K562 (cell line): ENCODE measurements around the gene CREG2. TPM values are rescaled to one million over a fixed set of nuclear protein-coding genes. Genes with fewer than 3 reads are reported as not detected.
A peak's percentile ranks its signal among the peaks of the same experiment; 100 is the strongest.

Experiments
- CHD1 ChIP-seq: fragments of 200-600 bp; sonication (generic); IDR thresholded peaks from one replicate; pipeline ENCODE4 v1.6.1; 2012; ENCODE audit warnings: mild to moderate bottlenecking, moderate library complexity, low read length, inconsistent platforms
- CREB1 ChIP-seq, 2 experiments: sonication (generic) in 1 of 2; formaldehyde crosslinking in 1 of 2; IDR thresholded peaks; 2 replicates each; pipeline versions ENCODE4 v1.6.1 to v1.8.0; 2012 to 2022; ENCODE audit warnings: inconsistent platforms in 1 of 2, mild to moderate bottlenecking in 1 of 2, missing genetic modification reagents in 1 of 2, moderate library complexity in 1 of 2
- CTBP1 ChIP-seq: fragments of 450-650 bp; IDR thresholded peaks from 2 replicates; pipeline ENCODE4 v1.6.1; 2016; ENCODE audit warnings: borderline replicate concordance
- HMGXB4 ChIP-seq: sonication (generic); formaldehyde crosslinking; IDR thresholded peaks from 2 replicates; pipeline ENCODE4 v1.8.1; 2023; ENCODE audit warnings: mild to moderate bottlenecking, missing genetic modification reagents
- IRF2 ChIP-seq: sonication (generic); formaldehyde crosslinking; IDR thresholded peaks from 2 replicates; pipeline ENCODE4 v1.8.1; 2022; ENCODE audit warnings: mild to moderate bottlenecking, missing genetic modification reagents
- KLF1 ChIP-seq: fragments of 450-650 bp; IDR thresholded peaks from 2 replicates; pipeline ENCODE4 v1.6.1; 2016; ENCODE audit warnings: missing genetic modification characterization, missing compliant biosample characterization
- L3MBTL2 ChIP-seq: fragments of 450-650 bp; IDR thresholded peaks from 2 replicates; pipeline ENCODE4 v1.6.1; 2016; ENCODE audit warnings: mild to moderate bottlenecking, moderate library complexity
- NR2C1 ChIP-seq, 2 experiments: fragments of 450-650 bp; IDR thresholded peaks; 2 replicates each; pipeline ENCODE4 v1.6.1; 2017; ENCODE audit warnings: mild to moderate bottlenecking in 2 of 2, antibody characterized with exemption in 1 of 2, inconsistent platforms in 1 of 2, missing compliant biosample characterization in 1 of 2, missing genetic modification characterization in 1 of 2
- ZBTB1 ChIP-seq: sonication (generic); formaldehyde crosslinking; IDR thresholded peaks from 2 replicates; pipeline ENCODE4 v1.8.1; 2023; ENCODE audit warnings: missing genetic modification reagents, low read depth, mild to moderate bottlenecking, borderline replicate concordance
- ZC3H4 ChIP-seq: sonication (generic); formaldehyde crosslinking; IDR thresholded peaks from 2 replicates; pipeline ENCODE4 v1.9.0; 2021; ENCODE audit warnings: missing genetic modification reagents, borderline replicate concordance
- ZNF12 ChIP-seq: sonication (generic); formaldehyde crosslinking; IDR thresholded peaks from 2 replicates; pipeline ENCODE4 v1.4.0; 2020; ENCODE audit warnings: mild to moderate bottlenecking, missing genetic modification reagents
- ZNF511 ChIP-seq: sonication (generic); formaldehyde crosslinking; IDR thresholded peaks from 2 replicates; pipeline ENCODE4 v1.8.0; 2022; ENCODE audit warnings: mild to moderate bottlenecking, missing genetic modification reagents
- polyA plus RNA-seq, 8 experiments: library from polyadenylated mRNA; depleted of rRNA in 4 of 8; stranded (reverse) in 5 of 8; unstranded in 3 of 8; fragments of >200 nt; fragmentation: Nextera tagmentation in 2 of 8; fragmentation: Illumina TruSeq in 1 of 8; extraction: Ambion mirVana in 2 of 8; extraction: Trizol in 1 of 8; gene quantifications; 2 replicates each; pipeline versions ENCODE4 v1.2.1 to v1.2.3, GENCODE V29; 2011 to 2014; ENCODE audit warnings: inconsistent platforms in 1 of 8, missing spikeins in 1 of 8
- total RNA-seq, 7 experiments: library from RNA; depleted of rRNA in 6 of 7; stranded (reverse); fragments of >200 nt in 6 of 7; fragmentation: Illumina TruSeq in 2 of 7; extraction: Trizol in 2 of 7; gene quantifications; 2 replicates each; pipeline versions ENCODE4 v1.2.1 to v1.2.3, GENCODE V29; 2011 to 2021; ENCODE audit warnings: low replicate concordance in 1 of 7

CREG2 gene
- total and polyA plus RNA-seq, 9 of the 15 experiments (the other 6 are each of a cell fraction or from before 2014, with no cell fraction given) = not detected

- TF ChIP-seq ZBTB1 (CRISPR knock-in tag) (peak; percentile 54; the same call in 1 of the 2 replicates), ZC3H4 (peak; percentile 89; the same call in 1 of the 2 replicates), HMGXB4 (CRISPR knock-in tag) (0 out of 2 replicates have a peak, but pooled peaks have one; percentile 27), KLF1 (tag) (0 out of 2 replicates have a peak, but pooled peaks have one; percentile 26), CTBP1 (no peak), L3MBTL2 (peak; percentile 92), ZNF12 (CRISPR knock-in tag) (peak; percentile 39; the same call in 1 of the 2 replicates), CREB1 (IDR thresholded peaks at IDR 0.05) (no peak), CREB1 (CRISPR knock-in tag; IDR thresholded peaks at IDR 0.05) (peak; percentile 35; the same call in 1 of the 2 replicates), NR2C1 (IDR thresholded peaks at IDR 0.05) (no peak), NR2C1 (tag; IDR thresholded peaks at IDR 0.05) (no peak), IRF2 (CRISPR knock-in tag) (0 out of 2 replicates have a peak, but pooled peaks have one; percentile 50), CHD1 (peak; percentile 47), ZNF511 (CRISPR knock-in tag) (peak; percentile 44)
Measured at GRCh38 chr2:101307950-101308431, 79.3 kb downstream of the CREG2 start (continued).
